IPS DF 6.9 (cell line): ENCODE measurements around the gene INPP1.

Experiments
- DNase-seq: peaks from one replicate; pipeline ENCODE4 v3.0.0-alpha.2; 2013; ENCODE audit warnings: low read depth, low spot score
- H3K27ac ChIP-seq: one replicate; pipeline ENCODE4 v1.5.1; 2013; ENCODE audit warnings: low read length, control low read depth
- H3K27me3 ChIP-seq: 2 replicates; pipeline ENCODE4 v1.6.1; 2013; ENCODE audit warnings: mild to moderate bottlenecking, low read length; ENCODE audit not compliant: control insufficient read depth, insufficient read depth
- H3K36me3 ChIP-seq: 2 replicates; pipeline ENCODE4 v1.6.1; 2013; ENCODE audit warnings: low read length; ENCODE audit not compliant: control insufficient read depth, insufficient read depth
- H3K4me1 ChIP-seq: 2 replicates; pipeline ENCODE4 v1.6.1; 2013; ENCODE audit warnings: low read length; ENCODE audit not compliant: control insufficient read depth, insufficient read depth
- H3K4me3 ChIP-seq: 2 replicates; pipeline ENCODE4 v1.5.1; 2013; ENCODE audit warnings: mild to moderate bottlenecking, low read length
- H3K9me3 ChIP-seq: 2 replicates; pipeline ENCODE4 v1.6.1; 2013; ENCODE audit warnings: low read length, inconsistent platforms; ENCODE audit not compliant: control insufficient read depth, insufficient read depth
- WGBS: extraction: QIAGEN DNeasy Blood & Tissue Kit; methylation state at CpG from one replicate; pipeline ENCODE4 v1.1.7; 2013; ENCODE audit warnings: mixed read lengths, missing lambda C conversion rate; ENCODE audit not compliant: insufficient read length, insufficient coverage; 5-methylcytosine and 5-hydroxymethylcytosine counted together

Gene INPP1

GRCh38 chr2:190361572-190361971 is 18.2 kb downstream of the INPP1 start:
- Histone ChIP-seq H3K4me3 (no peak overlapping the region), H3K36me3 (no peaks in the 10 kb centered on the region), H3K9me3 (no peaks in the 10 kb centered on the region), H3K27ac (no peak overlapping the region), H3K4me1 (no peaks in the 10 kb centered on the region), H3K27me3 (no peaks in the 10 kb centered on the region)
- no peak for DNase-seq
- WGBS = no CpG with 5 or more reads among the region's 2 CpGs

GRCh38 chr2:190362894-190363293 is 19.5 kb downstream of the INPP1 start:
- Histone ChIP-seq H3K27ac (no peak overlapping the region), H3K4me3 (no peak overlapping the region), H3K9me3 (no peaks in the 10 kb centered on the region), H3K27me3 (no peaks in the 10 kb centered on the region), H3K36me3 (no peaks in the 10 kb centered on the region), H3K4me1 (no peaks in the 10 kb centered on the region)
- no peak for DNase-seq
- WGBS = no CpG with 5 or more reads among the region's 1 CpG

- H3K27me3 ChIP-seq = no peaks in the 10 kb centered on the region
- no peak overlapping the region for H3K27ac ChIP-seq
- no peaks in the 10 kb centered on the region for H3K4me1 ChIP-seq
- H3K4me3 ChIP-seq = no peak overlapping the region
- no peak for DNase-seq
- H3K36me3 ChIP-seq = no peaks in the 10 kb centered on the region
- H3K9me3 ChIP-seq = no peaks in the 10 kb centered on the region
- no CpG with 5 or more reads among the region's 19 CpGs for WGBS
These were observed 22.3 kb downstream of the INPP1 start for GRCh38 chr2:190365499-190366204.

GRCh38 chr2:190366248-190366753 is 22.9 kb downstream of the INPP1 start:
- H3K27ac ChIP-seq = no peak overlapping the region
- H3K9me3 ChIP-seq = no peaks in the 10 kb centered on the region
- H3K36me3 ChIP-seq = no peaks in the 10 kb centered on the region
- DNase-seq = no peak
- no peak overlapping the region for H3K4me3 ChIP-seq
- H3K27me3 ChIP-seq = no peaks in the 10 kb centered on the region
- no CpG with 5 or more reads among the region's 11 CpGs for WGBS
- no peaks in the 10 kb centered on the region for H3K4me1 ChIP-seq

- Histone ChIP-seq H3K4me1 (no peaks in the 10 kb centered on the region), H3K4me3 (no peak overlapping the region), H3K27me3 (no peaks in the 10 kb centered on the region), H3K9me3 (no peaks in the 10 kb centered on the region), H3K27ac (no peak overlapping the region), H3K36me3 (no peaks in the 10 kb centered on the region)
- no peak for DNase-seq
- whole genome bisulfite sequencing = no CpG with 5 or more reads among the region's 4 CpGs
These were observed 23.7 kb downstream of the INPP1 start for GRCh38 chr2:190367091-190367490.

GRCh38 chr2:190369635-190370034 is 26.2 kb downstream of the INPP1 start:
- no CpG with 5 or more reads among the region's 2 CpGs for WGBS
- H3K9me3 ChIP-seq = no peaks in the 10 kb centered on the region
- H3K27me3 ChIP-seq = no peaks in the 10 kb centered on the region
- no peaks in the 10 kb centered on the region for H3K4me1 ChIP-seq
- H3K27ac ChIP-seq = no peak overlapping the region
- no peak for DNase-seq
- no peaks in the 10 kb centered on the region for H3K36me3 ChIP-seq
- no peak overlapping the region for H3K4me3 ChIP-seq

- DNase-seq = no peak
- H3K4me1 ChIP-seq = no peaks in the 10 kb centered on the region
- no peak overlapping the region for H3K27ac ChIP-seq
- H3K27me3 ChIP-seq = no peaks in the 10 kb centered on the region
- H3K36me3 ChIP-seq = no peaks in the 10 kb centered on the region
- no peak overlapping the region for H3K4me3 ChIP-seq
- H3K9me3 ChIP-seq = no peaks in the 10 kb centered on the region
These were observed 32.7 kb downstream of the INPP1 start for GRCh38 chr2:190376083-190376482.

- DNase-seq = no peak
- H3K27ac ChIP-seq = no peak overlapping the region
- H3K4me3 ChIP-seq = no peak overlapping the region
- no peaks in the 10 kb centered on the region for H3K27me3 ChIP-seq
- no peaks in the 10 kb centered on the region for H3K4me1 ChIP-seq
- no CpG with 5 or more reads among the region's 3 CpGs for WGBS
- H3K36me3 ChIP-seq = no peaks in the 10 kb centered on the region
- H3K9me3 ChIP-seq = no peaks in the 10 kb centered on the region
These were observed 33.3 kb downstream of the INPP1 start for GRCh38 chr2:190376591-190377245.

- Histone ChIP-seq H3K4me1 (no peaks in the 10 kb centered on the region), H3K4me3 (no peak overlapping the region), H3K9me3 (no peaks in the 10 kb centered on the region), H3K27me3 (no peaks in the 10 kb centered on the region), H3K36me3 (no peaks in the 10 kb centered on the region), H3K27ac (no peak overlapping the region)
- no CpG with 5 or more reads among the region's 6 CpGs for WGBS
- no peak for DNase-seq
These were observed 35.5 kb downstream of the INPP1 start for GRCh38 chr2:190378880-190379237.

GRCh38 chr2:190379249-190379964 is 36.0 kb downstream of the INPP1 start:
- no peaks in the 10 kb centered on the region for H3K36me3 ChIP-seq
- no peak overlapping the region for H3K4me3 ChIP-seq
- H3K27me3 ChIP-seq = no peaks in the 10 kb centered on the region
- WGBS = no CpG with 5 or more reads among the region's 10 CpGs
- DNase-seq = no peak
- no peak overlapping the region for H3K27ac ChIP-seq
- H3K4me1 ChIP-seq = no peaks in the 10 kb centered on the region
- H3K9me3 ChIP-seq = no peaks in the 10 kb centered on the region
